ENCODE results near the gene FMR1.

FMR1 gene

DNA sequence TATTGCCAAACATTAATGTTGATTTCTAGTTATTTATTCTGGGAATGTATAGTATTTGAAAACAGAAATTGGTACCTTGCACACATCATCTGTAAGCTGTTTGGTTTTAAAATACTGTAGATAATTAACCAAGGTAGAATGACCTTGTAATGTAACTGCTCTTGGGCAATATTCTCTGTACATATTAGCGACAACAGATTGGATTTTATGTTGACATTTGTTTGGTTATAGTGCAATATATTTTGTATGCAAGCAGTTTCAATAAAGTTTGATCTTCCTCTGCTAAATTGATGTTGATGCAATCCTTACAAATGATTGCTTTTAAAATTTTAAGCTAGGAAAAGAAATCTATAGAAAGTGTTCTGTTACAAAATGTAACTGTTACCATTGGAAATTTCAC, 38.6 kb downstream of the FMR1 start:
- H3K9me3 ChIP-seq (ENCODE audit: control insufficient read depth in 2 of 2, low read length in 2 of 2), result no peaks in the 10 kb centered on the region
- H3K27me3 ChIP-seq (ENCODE audit: control insufficient read depth in 2 of 2, insufficient read depth in 2 of 2, low read length in 2 of 2), result no peaks in the 10 kb centered on the region
- H3K36me3 ChIP-seq (ENCODE audit: control insufficient read depth in 2 of 2, insufficient read depth in 2 of 2, low read length in 2 of 2), result peaks cover 7 to 10% of the 10 kb centered on the region in 2 donors
- H3K4me1 ChIP-seq (ENCODE audit: control insufficient read depth in 2 of 2, insufficient read depth in 2 of 2, low read length in 2 of 2), result peaks cover 2 to 3% of the 10 kb centered on the region in 2 donors
- H3K4me3 ChIP-seq (ENCODE audit: low read length in 2 of 2), result no peak overlapping the region
- no peak overlapping the region for H3K9ac ChIP-seq (ENCODE audit: low read depth in 1 of 2, low read length in 2 of 2)
- H3K27ac ChIP-seq (ENCODE audit: low read depth in 2 of 2, low read length in 2 of 2), result no peak overlapping the region

DNA sequence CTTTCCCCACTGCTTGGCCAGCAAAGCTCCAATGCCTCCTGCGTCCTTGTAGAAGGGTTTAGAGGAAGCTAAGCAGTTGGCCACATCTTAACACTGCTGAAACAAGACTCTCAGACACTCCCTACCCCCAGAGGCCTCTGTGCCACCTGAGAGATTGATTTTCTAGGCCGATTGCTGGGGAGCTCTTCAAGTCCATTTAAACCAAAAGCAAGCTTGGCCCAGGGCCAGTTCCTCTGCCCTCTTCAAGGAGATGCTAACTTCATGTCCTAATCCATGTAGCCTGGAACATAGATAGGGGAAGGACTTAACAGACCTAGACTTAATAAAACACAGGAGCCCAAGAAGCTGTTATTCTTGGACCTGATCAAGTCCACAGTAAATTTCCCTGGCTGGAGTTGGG, 42.3 kb downstream of the FMR1 start:
- no peak overlapping the region for H3K27ac ChIP-seq (ENCODE audit: low read depth in 2 of 2, low read length in 2 of 2)
- no peaks in the 10 kb centered on the region for H3K27me3 ChIP-seq (ENCODE audit: control insufficient read depth in 2 of 2, insufficient read depth in 2 of 2, low read length in 2 of 2)
- H3K9ac ChIP-seq (ENCODE audit: low read depth in 1 of 2, low read length in 2 of 2), result no peak overlapping the region
- H3K4me1 ChIP-seq (ENCODE audit: control insufficient read depth in 2 of 2, insufficient read depth in 2 of 2, low read length in 2 of 2), result peaks cover 2 to 3% of the 10 kb centered on the region in 2 donors
- no peaks in the 10 kb centered on the region for H3K9me3 ChIP-seq (ENCODE audit: control insufficient read depth in 2 of 2, low read length in 2 of 2)
- H3K4me3 ChIP-seq (ENCODE audit: low read length in 2 of 2), result no peak overlapping the region
- H3K36me3 ChIP-seq (ENCODE audit: control insufficient read depth in 2 of 2, insufficient read depth in 2 of 2, low read length in 2 of 2), result no peaks in the 10 kb centered on the region

GRCh38 chrX:147957291-147957690, 45.6 kb downstream of the FMR1 start:
- no peaks in the 10 kb centered on the region for H3K36me3 ChIP-seq (ENCODE audit: control insufficient read depth in 2 of 2, insufficient read depth in 2 of 2, low read length in 2 of 2)
- no peak overlapping the region for H3K4me3 ChIP-seq (ENCODE audit: low read length in 2 of 2)
- no peak overlapping the region for H3K9ac ChIP-seq (ENCODE audit: low read depth in 1 of 2, low read length in 2 of 2)
- no peaks in the 10 kb centered on the region for H3K4me1 ChIP-seq (ENCODE audit: control insufficient read depth in 2 of 2, insufficient read depth in 2 of 2, low read length in 2 of 2)
- no peak overlapping the region for H3K27ac ChIP-seq (ENCODE audit: low read depth in 2 of 2, low read length in 2 of 2)
- no peaks in the 10 kb centered on the region for H3K27me3 ChIP-seq (ENCODE audit: control insufficient read depth in 2 of 2, insufficient read depth in 2 of 2, low read length in 2 of 2)
- H3K9me3 ChIP-seq (ENCODE audit: control insufficient read depth in 2 of 2, low read length in 2 of 2), result no peaks in the 10 kb centered on the region

GRCh38 chrX:147958291-147958690, 46.6 kb downstream of the FMR1 start:
- no peak overlapping the region for H3K27ac ChIP-seq (ENCODE audit: low read depth in 2 of 2, low read length in 2 of 2)
- no peak overlapping the region for H3K4me3 ChIP-seq (ENCODE audit: low read length in 2 of 2)
- no peaks in the 10 kb centered on the region for H3K9me3 ChIP-seq (ENCODE audit: control insufficient read depth in 2 of 2, low read length in 2 of 2)
- no peak overlapping the region for H3K9ac ChIP-seq (ENCODE audit: low read depth in 1 of 2, low read length in 2 of 2)
- H3K36me3 ChIP-seq (ENCODE audit: control insufficient read depth in 2 of 2, insufficient read depth in 2 of 2, low read length in 2 of 2), result no peaks in the 10 kb centered on the region
- H3K4me1 ChIP-seq (ENCODE audit: control insufficient read depth in 2 of 2, insufficient read depth in 2 of 2, low read length in 2 of 2), result no peaks in the 10 kb centered on the region
- no peaks in the 10 kb centered on the region for H3K27me3 ChIP-seq (ENCODE audit: control insufficient read depth in 2 of 2, insufficient read depth in 2 of 2, low read length in 2 of 2)

- H3K27ac ChIP-seq (ENCODE audit: low read depth in 2 of 2, low read length in 2 of 2), result no peak overlapping the region
- no peaks in the 10 kb centered on the region for H3K36me3 ChIP-seq (ENCODE audit: control insufficient read depth in 2 of 2, insufficient read depth in 2 of 2, low read length in 2 of 2)
- no peaks in the 10 kb centered on the region for H3K27me3 ChIP-seq (ENCODE audit: control insufficient read depth in 2 of 2, insufficient read depth in 2 of 2, low read length in 2 of 2)
- H3K4me1 ChIP-seq (ENCODE audit: control insufficient read depth in 2 of 2, insufficient read depth in 2 of 2, low read length in 2 of 2), result no peaks in the 10 kb centered on the region
- H3K9me3 ChIP-seq (ENCODE audit: control insufficient read depth in 2 of 2, low read length in 2 of 2), result no peaks in the 10 kb centered on the region
- H3K9ac ChIP-seq (ENCODE audit: low read depth in 1 of 2, low read length in 2 of 2), result no peak overlapping the region
- H3K4me3 ChIP-seq (ENCODE audit: low read length in 2 of 2), result no peak overlapping the region
Observed at GRCh38 chrX:147960722-147961121, 49.0 kb downstream of the FMR1 start.

DNA sequence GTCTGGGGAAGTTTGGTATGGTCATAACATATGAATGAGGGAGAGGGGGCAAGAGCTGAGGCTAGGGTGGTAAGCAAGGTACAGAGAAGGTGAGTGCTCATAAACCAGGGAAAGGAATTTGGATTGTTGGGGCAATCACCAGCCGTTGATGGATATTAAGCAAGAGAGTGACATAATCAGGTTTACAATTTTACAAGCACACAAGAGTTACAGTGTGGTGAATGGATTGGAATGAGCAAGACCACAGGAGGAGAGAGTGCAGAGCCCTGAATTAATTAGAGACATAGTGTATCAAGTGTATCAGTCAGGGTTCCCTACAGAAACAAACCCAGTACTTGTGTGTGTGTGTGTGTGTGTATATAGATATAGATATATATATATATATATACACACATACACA, 50.8 kb downstream of the FMR1 start:
- H3K4me3 ChIP-seq (ENCODE audit: low read length in 2 of 2), result no peak overlapping the region
- no peaks in the 10 kb centered on the region for H3K27me3 ChIP-seq (ENCODE audit: control insufficient read depth in 2 of 2, insufficient read depth in 2 of 2, low read length in 2 of 2)
- H3K27ac ChIP-seq (ENCODE audit: low read depth in 2 of 2, low read length in 2 of 2), result no peak overlapping the region
- no peaks in the 10 kb centered on the region for H3K36me3 ChIP-seq (ENCODE audit: control insufficient read depth in 2 of 2, insufficient read depth in 2 of 2, low read length in 2 of 2)
- no peak overlapping the region for H3K9ac ChIP-seq (ENCODE audit: low read depth in 1 of 2, low read length in 2 of 2)
- no peaks in the 10 kb centered on the region for H3K4me1 ChIP-seq (ENCODE audit: control insufficient read depth in 2 of 2, insufficient read depth in 2 of 2, low read length in 2 of 2)
- no peaks in the 10 kb centered on the region for H3K9me3 ChIP-seq (ENCODE audit: control insufficient read depth in 2 of 2, low read length in 2 of 2)

DNA sequence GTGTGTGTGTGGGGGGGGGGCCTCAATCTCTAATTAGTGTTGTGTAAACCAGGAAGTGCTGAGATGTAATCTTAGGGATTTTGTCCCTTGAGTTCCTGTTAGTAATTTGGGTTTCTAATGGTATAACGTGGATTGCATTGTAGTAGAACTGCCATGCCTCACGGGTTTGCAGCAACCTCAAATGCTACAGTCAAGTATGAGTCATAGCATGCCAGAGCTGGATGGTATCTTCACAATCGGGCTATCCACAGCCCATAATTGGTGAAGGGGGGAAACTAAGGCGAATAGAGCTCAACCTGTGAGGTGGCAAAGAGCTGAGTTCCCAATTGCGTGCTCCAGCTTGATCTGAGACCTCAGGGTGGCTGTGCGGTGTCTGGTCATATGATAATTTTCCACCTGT, 67.2 kb downstream of the FMR1 start:
- H3K9me3 ChIP-seq (ENCODE audit: control insufficient read depth in 2 of 2, low read length in 2 of 2), result no peaks in the 10 kb centered on the region
- H3K4me1 ChIP-seq (ENCODE audit: control insufficient read depth in 2 of 2, insufficient read depth in 2 of 2, low read length in 2 of 2), result no peaks in the 10 kb centered on the region
- H3K27me3 ChIP-seq (ENCODE audit: control insufficient read depth in 2 of 2, insufficient read depth in 2 of 2, low read length in 2 of 2), result no peaks in the 10 kb centered on the region
- H3K36me3 ChIP-seq (ENCODE audit: control insufficient read depth in 2 of 2, insufficient read depth in 2 of 2, low read length in 2 of 2), result no peaks in the 10 kb centered on the region
- no peak overlapping the region for H3K4me3 ChIP-seq (ENCODE audit: low read length in 2 of 2)
- no peak overlapping the region for H3K27ac ChIP-seq (ENCODE audit: low read depth in 2 of 2, low read length in 2 of 2)
- H3K9ac ChIP-seq (ENCODE audit: low read depth in 1 of 2, low read length in 2 of 2), result no peak overlapping the region

DNA sequence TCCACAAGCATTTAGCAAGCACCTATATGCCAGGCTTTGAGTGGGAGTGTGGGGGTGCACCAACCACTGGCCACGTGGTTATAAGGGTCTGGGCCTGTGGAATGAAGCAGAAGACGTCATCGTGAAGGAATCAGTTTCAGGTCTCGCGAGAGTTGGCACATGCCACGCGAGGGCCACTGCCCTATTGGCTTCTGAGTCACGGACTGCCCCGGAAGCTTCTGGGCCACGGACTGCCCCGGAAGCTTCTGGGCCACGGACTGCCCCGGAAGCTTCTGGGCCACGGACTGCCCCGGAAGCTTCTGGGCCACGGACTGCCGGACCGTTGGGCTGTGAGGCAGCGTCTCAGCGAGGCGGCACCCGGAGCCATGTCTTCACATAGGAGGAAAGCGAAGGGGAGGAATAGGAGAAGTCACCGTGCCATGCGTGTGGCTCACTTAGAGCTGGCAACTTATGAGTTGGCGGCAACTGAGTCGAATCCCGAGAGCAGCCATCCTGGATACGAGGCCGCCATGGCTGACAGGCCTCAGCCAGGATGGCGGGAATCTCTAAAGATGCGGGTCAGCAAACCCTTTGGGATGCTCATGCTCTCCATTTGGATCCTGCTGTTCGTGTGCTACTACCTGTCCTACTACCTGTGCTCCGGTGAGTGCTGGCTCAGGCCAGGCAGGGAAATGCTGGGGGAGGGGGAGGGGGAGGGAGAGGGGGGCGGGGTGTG, 69.5 kb downstream of the FMR1 start, which contains the start of gene FMR1NB:
Gene FMR1NB (plus strand): TSS at position 300 of the 715 bp plus-strand sequence. CDS start 66 bp downstream, at position 366.
- H3K9ac ChIP-seq (ENCODE audit: low read depth in 1 of 2, low read length in 2 of 2), result no peak within 1 kb of the TSS
- H3K27ac ChIP-seq (ENCODE audit: low read depth in 2 of 2, low read length in 2 of 2), result no peak within 1 kb of the TSS
- H3K4me3 ChIP-seq (ENCODE audit: low read length in 2 of 2), result no peak within 1 kb of the TSS
- no peaks in the 10 kb centered on the region for H3K4me1 ChIP-seq (ENCODE audit: control insufficient read depth in 2 of 2, insufficient read depth in 2 of 2, low read length in 2 of 2)
- no peaks in the 10 kb centered on the region for H3K36me3 ChIP-seq (ENCODE audit: control insufficient read depth in 2 of 2, insufficient read depth in 2 of 2, low read length in 2 of 2)
- H3K9me3 ChIP-seq (ENCODE audit: control insufficient read depth in 2 of 2, low read length in 2 of 2), result no peaks in the 10 kb centered on the region
- no peaks in the 10 kb centered on the region for H3K27me3 ChIP-seq (ENCODE audit: control insufficient read depth in 2 of 2, insufficient read depth in 2 of 2, low read length in 2 of 2)
